Panc1 (cell line): ENCODE measurements around the gene FUT3.

Experiments used
- CTCF ChIP-seq: fragments of 450-650 bp; IDR thresholded peaks from 2 replicates; pipeline ENCODE4 v1.5.1; 2017; ENCODE audit warnings: mild to moderate bottlenecking
- POLR2AphosphoS5 ChIP-seq: IDR thresholded peaks from 2 replicates; pipeline ENCODE4 v1.6.1; 2012; ENCODE audit warnings: mild to moderate bottlenecking, low read depth, low read length, moderate library complexity
- SIN3A ChIP-seq: IDR thresholded peaks from 2 replicates; pipeline ENCODE4 v1.6.1; 2012; ENCODE audit warnings: low read depth, mild to moderate bottlenecking, low read length, moderate library complexity, borderline replicate concordance; ENCODE audit not compliant: insufficient read depth
- TCF7L2 ChIP-seq: IDR thresholded peaks from 2 replicates; pipeline ENCODE4 v1.6.1; 2011; ENCODE audit warnings: mild to moderate bottlenecking, low read depth, low read length, inconsistent platforms
- TF ChIP-seq, protein P1 (sequence below), 2 experiments: IDR thresholded peaks; 2 replicates each; pipeline ENCODE4 v1.6.1; 2011 to 2012; ENCODE audit warnings: low read depth in 2 of 2, control low read depth in 1 of 2, low read length in 1 of 2, mild to moderate bottlenecking in 1 of 2, moderate library complexity in 1 of 2; ENCODE audit not compliant: insufficient read depth in 1 of 2

DNA sequence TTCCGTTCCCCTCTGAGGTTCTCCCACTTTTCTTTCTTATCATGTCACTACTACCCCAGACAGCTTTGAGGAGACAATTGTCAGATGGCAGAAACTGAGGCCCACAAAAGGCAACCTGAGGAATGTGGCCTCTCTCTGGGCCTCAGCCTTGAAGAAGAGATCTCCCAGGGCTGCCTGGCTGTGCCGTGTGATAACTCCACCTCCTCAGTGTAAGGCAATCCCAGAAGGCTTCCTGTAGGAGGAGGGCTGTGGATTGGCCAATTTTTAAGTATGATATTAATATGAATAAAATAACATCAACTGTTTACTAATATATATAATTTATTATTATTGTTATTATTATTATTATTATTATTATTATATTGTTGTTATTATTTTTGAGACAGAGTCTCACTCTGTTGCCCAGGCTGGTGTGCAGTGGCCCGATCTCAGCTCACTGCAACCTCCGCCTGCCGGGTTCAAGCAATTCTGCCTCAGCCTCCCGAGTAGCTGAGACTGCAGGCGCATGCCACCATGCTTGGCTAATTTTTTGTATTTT lies 55.8 kb downstream of the FUT3 start:
- TF ChIP-seq CTCF (no peak), TCF7L2 (no peak), POLR2AphosphoS5 (no peak), SIN3A (no peak)
- TF ChIP-seq, protein P1, sequence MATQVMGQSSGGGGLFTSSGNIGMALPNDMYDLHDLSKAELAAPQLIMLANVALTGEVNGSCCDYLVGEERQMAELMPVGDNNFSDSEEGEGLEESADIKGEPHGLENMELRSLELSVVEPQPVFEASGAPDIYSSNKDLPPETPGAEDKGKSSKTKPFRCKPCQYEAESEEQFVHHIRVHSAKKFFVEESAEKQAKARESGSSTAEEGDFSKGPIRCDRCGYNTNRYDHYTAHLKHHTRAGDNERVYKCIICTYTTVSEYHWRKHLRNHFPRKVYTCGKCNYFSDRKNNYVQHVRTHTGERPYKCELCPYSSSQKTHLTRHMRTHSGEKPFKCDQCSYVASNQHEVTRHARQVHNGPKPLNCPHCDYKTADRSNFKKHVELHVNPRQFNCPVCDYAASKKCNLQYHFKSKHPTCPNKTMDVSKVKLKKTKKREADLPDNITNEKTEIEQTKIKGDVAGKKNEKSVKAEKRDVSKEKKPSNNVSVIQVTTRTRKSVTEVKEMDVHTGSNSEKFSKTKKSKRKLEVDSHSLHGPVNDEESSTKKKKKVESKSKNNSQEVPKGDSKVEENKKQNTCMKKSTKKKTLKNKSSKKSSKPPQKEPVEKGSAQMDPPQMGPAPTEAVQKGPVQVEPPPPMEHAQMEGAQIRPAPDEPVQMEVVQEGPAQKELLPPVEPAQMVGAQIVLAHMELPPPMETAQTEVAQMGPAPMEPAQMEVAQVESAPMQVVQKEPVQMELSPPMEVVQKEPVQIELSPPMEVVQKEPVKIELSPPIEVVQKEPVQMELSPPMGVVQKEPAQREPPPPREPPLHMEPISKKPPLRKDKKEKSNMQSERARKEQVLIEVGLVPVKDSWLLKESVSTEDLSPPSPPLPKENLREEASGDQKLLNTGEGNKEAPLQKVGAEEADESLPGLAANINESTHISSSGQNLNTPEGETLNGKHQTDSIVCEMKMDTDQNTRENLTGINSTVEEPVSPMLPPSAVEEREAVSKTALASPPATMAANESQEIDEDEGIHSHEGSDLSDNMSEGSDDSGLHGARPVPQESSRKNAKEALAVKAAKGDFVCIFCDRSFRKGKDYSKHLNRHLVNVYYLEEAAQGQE (IDR thresholded peaks at IDR 0.05; ENCODE audit: insufficient read depth in 1 of 2, low read depth in 2 of 2, low read length in 1 of 2) = no peak
